LoVo (cell line): ENCODE results near the gene RAB4A.

Source experiments
- DNase-seq: peaks from one replicate; pipeline ENCODE4 v3.0.0-alpha.2; 2016; ENCODE audit warnings: low spot score

RAB4A gene

DNA sequence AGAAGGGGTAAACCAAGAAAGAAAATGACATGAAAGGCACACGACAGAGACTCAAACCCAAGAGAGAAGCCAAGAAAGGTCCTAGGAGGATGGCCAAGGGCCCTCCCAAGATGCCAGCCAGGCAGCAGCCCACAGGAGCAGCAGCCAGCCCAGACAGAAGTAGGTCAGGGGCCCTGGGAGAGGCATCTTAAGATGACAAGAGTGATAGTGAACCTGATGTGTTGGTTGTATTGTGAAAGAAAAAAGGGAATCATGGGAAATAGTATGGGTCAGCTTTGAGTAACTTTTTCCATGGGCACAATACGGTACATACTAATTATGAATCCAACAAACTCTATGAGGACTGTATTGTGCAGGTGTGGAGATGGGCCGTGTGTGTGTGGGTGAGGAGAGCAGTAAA, 68.6 kb downstream of the RAB4A start:
- no peak for DNase-seq

DNA sequence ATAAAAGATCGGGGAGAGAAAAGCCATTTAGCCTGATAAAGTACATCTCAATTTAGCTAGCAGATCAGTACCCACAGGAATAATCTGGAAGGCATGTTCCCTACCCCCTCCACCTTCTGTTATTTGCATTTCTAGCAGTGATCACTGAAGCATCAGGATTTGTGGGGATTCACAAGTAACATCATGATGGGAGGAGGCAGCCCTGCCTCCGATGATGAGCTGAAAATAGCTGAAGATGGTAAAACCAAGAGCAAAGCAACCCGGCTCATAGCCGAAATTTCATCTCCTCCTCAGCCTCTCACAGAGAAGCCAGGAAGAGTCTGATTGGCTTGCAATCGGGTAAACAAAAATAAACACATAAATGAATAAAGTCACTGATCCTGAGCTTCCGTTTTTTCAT, 69.6 kb downstream of the RAB4A start:
- DNase-seq = no peak

DNA sequence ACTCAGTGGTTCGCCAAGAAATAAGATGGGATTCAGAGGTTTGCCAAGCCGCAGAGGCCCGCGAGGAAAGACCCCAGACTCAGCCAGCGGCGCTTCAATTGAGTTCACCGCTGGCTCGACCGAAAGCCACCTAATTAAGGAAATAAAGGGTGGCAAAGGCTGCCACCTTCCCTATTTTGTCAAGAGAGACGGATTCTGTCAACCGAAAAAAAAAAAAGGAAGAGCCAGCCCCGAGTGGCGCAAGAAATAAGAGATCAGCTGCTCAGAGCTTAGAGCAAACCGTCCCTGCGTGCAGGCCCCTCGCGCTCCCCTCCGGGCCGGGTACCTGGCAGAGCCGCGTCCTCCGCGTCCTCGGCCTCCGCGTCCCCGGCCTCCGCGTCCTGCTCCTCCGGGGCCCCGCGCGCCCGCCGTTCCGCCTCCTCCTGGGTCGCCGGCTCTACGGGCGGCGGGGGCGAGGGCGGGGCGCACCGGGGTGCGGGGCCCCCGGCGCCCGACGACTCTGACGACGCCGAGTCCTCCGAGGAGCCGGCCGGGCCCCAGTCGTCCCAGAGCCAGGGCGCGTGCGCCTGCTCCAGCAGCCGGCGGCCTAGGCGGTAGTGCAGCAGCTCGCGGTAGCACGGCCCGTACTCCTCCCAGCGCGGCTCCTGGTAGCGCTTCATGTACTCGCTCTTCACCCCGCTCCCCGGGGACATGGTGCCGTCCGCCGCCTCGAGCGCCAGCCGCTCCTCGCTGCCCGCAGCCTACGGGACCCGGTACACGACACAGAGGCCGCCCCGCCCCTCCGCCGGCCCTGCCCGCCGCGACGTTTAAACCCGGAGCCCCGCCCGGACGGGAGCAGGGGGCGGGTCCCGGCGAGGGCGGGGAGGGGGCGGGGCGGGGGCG, 71.1 kb downstream of the RAB4A start:
- peak; percentile 81 for DNase-seq

- DNase-seq = peak; percentile 45
Measured at GRCh38 chr1:229342656-229343569, 72.0 kb downstream of the RAB4A start, which contains the start of gene CCSAP. Gene CCSAP (minus strand): TSS chr1:229343047. CDS start chr1:229342465, 582 bp downstream.

DNA sequence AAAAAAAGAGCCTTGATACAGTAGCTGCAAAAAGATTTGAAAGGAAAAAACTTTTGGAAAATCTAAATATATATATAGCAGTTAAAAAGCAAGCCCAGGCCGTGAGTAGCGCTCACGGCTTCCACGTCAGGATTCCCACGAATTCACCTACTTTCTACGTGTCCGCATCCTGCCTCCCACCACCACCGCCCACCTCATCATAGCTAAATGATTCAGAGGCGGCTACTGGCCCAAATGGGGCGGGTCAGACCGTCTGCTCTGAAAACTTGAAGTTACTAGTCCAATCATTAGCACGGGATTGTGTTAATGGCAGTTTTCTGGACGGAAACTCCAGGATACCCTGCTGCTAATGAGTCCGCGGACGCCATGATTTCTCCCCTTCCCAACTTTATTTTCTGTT, 73.2 kb downstream of the RAB4A start:
- no peak for DNase-seq

DNA sequence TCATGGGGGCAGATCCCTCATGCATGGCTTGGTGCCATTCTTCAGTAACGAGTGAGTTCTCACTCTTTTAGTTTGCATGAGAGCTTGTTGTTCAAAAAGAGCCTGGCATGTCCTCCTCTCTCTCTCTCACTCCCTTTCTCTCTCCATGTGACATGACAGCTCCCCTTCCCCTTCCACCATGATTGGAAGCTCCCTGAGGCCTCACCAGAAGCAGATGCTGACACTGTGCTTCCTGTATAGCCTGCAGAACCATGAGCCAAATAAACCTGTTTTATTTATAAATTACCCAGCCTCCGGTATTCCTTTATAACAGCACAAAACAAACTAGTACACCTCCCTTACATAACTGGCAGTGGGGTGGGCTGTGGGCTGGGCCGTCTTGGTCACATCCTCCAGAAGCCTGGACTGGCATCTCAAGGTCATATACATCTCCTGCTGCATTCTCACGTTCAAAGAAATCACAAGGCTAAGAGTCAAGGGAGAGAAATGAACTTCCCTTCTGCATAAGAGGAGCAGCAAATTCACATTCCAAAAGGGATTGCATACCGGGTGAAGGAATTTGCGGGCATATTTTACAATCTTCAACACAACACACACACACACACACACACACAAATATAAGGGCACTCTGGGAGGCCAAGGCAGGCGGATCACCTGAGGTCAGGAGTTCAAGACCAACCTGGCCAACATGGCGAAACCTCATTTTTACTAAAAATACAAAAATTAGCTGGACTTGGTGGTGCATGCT, 74.2 kb downstream of the RAB4A start:
- DNase-seq = no peak

- DNase-seq = no peak
Measured at GRCh38 chr1:229347528-229347927, 76.6 kb downstream of the RAB4A start.

DNA sequence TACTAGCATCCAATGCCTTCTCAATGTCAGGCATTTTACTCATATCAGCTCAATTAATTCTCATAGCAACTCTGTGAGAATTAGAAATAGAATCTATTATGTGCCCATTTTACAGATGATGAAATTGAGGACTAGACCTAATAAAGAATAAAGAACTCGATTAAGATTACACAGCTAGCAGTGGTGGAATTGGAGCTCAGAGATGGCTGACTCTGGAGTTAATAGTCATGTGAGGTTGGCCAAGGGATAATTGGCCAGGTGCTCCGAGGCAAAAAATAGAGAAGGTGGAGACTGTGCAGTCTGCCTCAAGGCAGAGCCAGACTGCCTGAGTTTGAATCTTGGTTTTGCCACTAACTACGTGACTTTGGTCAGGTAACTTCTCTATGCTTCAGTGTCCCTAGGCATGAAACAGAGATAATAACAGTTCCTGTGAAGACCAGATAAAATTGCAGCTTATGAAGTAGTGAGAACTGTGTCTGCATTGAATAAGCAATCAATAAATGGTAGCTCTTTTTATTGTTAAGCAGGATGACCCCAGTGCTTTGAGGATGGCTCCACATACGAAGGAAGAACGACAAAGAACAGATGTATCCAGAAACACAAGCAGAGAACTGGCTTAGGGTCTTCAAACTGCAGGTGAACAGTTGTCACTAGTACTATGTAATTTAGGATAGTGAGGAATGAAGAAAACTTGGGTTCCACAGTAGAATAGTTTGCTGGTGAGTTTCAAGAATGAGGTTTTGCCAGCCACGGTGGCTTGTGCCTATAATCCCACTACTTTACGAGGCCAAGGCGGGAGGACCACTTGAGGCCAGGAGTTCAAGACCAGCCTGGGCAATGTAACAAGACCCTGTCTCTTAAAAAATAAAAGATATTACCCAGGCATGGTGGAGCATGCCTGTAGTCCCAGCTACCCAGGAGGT, 78.8 kb downstream of the RAB4A start:
- no peak for DNase-seq

DNA sequence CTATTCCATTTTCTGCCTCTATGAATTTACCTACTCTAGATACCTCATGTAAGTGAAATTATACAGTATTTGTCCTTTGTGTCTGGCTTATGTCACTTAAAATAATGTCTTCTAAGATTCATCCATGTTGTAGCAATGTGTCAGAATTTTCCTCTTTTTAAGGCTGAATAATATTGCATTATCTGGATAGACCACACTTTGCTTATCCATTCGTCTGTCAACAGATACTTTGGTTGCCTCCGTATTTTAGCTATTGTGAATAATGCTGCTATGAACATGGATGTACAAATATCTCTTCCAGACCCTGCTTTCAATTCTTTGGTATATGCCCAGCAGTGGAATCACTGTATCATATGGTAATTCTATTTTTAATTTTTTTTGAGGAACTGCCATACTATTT, 82.1 kb downstream of the RAB4A start:
- no peak for DNase-seq

- no peak for DNase-seq
Measured at GRCh38 chr1:229354226-229354625, 83.3 kb downstream of the RAB4A start.
